ENCODE results near the gene DENND10.
"Not testable (repeated sequence)": the region's sequence is repeated elsewhere in the genome, so short reads cannot be mapped to it uniquely, and the experiment has no call there.

DENND10 gene

GRCh38 chr10:119133949-119134348 is 30.0 kb downstream of the DENND10 start:
- no peak for DNase-seq

GRCh38 chr10:119135513-119135881 is 31.6 kb downstream of the DENND10 start:
- DNase-seq = no peak

GRCh38 chr10:119136084-119136483 is 32.2 kb downstream of the DENND10 start:
- DNase-seq = no peak

GRCh38 chr10:119137878-119138277 is 34.0 kb downstream of the DENND10 start:
- not testable (repeated sequence) for DNase-seq

DNA sequence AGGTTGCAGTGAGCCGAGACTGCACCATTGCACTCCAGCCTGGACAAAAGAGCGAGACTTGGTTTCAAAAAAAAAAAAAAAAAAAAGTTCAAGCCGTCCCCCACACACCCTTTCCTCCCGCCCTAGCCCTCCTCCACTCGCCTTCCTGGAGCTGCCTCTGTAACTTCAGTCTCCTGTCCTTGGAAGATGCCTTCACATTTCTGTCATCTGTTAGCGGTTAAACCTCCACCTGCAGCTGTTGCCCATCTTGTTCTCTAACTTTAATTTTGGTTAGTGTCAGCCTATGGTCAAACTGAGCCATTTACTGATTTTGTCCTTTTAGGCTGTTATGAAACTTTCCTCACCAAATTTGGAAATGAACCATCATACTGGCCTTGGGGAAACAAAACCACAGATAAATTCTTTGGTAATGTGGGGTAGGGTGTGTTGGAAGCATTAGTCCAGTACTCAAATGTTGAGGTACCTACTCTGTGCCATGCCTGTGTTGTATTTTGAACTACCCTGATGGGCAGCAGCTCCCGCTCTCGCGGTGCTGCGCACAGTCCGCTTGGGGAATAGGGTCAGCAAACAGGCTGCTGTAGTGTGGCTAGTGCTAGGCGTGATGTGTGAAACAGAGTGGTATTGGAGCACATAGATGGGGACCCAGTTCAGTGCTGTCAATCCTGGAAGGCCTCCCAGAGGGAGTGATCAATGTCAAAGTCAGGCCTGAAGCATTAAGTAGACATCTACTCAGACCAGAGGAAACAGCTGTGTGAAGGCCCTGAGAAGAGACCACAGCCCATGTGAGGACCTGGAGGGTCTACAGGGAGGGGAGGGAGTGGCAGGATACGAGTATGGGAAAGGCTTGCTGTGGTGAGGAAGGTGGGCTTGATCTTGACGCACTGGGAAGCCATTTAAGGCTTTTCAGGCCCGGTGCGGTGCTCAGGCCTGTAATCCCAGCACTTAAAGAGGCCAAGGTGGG is 34.7 kb downstream of the DENND10 start:
- DNase-seq = no peak

DNA sequence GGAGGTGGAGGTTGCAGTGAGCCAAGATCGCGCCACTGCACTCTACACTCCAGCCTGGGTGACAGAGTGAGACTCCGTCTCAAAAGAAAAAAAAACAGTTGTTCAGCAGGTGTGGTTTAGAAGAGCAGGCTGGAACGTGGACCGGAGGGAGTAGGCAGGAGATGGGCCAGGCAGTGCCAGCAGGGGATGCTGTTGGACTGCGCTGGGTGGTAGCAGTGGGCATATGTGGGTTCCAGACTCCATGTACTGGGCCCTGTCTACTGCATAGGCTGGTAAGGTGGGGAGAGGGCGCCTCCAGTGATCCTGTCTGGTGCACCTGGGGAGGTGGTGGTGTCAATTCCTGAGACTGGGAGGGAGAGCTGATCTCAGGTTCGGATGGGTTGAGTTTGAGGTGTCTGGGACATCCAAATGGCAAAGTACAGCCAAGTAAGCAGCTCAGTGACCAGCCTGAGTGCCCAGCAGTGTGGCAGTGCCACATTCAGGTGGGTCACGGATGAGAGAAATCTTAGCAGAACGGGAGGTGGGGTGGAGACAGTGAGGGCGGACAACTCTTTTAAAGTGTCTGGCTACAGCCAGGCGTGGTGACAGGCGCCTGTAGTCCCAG is 35.7 kb downstream of the DENND10 start:
- peak in 5 of 6 experiments; percentile 23 to 42 (median 31) for DNase-seq

DNA sequence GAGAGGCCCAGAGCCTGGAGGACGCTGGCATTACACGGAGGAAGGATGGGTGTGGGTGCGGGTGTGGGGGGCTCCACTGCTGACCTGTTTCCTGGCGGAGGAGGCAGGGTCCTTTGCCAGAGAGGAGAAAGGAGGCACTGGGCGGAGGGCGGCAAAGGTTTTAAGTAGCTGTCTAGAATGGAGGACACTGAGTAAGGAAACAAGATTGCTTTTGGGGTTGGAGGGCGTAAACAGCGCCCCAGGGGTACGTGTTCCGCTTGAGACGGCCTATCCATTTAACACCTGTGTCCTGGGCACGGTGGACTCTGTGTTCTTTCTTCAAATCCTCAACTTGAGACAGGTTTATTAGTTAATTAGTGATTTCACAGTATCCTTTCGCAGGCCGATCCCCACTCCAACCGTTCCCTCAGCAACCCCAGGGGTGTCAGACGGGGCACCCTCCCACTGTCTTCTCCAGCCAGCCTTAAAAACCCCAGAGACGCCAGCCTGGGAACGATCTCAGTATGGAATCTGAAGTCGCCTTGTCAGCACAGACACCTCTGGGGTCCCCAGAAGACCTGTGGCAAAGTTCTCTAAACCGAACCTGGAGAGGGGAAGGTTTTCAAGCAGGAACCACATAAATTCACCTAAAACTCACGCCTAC is 36.8 kb downstream of the DENND10 start:
- no peak for DNase-seq

- DNase-seq = no peak
Observed at GRCh38 chr10:119143657-119144056, 39.7 kb downstream of the DENND10 start.

DNA sequence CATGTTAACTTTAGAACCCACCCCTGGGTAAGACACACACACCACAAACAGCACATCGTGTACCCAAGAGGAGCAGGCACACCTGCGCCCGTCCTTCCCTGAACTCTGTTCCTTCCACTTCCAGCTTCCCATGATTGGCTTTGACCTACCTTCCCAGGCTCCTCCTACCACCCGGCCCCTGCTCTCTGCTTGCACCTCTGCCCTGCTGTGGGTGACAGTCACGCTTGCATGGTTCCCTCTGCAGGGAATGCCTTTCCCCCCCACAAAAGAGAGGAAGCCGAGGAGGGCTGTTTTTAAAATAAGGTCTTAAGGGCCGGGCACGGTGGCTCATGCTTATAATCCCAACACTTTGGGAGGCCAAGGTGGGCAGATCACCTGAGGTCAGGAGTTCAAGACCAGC is 45.2 kb downstream of the DENND10 start:
- no peak for DNase-seq

GRCh38 chr10:119149729-119150128 is 45.8 kb downstream of the DENND10 start:
- DNase-seq = no peak

- DNase-seq = not testable (repeated sequence)
Observed at GRCh38 chr10:119151601-119152000, 47.7 kb downstream of the DENND10 start.

DNA sequence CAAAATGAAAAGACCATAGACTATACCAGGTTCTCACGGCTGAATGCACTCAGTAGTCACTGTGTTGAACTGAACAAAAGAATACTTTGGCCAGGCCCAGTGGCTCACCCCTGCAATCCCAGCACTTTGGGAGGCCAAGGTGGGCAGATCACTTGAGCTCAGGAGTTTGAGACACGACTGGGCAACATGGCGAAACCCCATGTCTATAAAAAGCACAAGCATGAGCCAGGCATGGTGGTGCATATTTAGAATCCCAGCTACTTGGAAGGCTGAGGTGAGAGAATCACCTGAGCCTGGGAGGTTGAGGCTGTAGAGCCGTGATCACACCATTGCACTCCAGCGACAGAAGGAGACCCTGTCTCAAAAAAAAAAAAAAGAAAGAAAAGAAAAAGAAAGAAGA is 49.1 kb downstream of the DENND10 start:
- DNase-seq = no peak

DNA sequence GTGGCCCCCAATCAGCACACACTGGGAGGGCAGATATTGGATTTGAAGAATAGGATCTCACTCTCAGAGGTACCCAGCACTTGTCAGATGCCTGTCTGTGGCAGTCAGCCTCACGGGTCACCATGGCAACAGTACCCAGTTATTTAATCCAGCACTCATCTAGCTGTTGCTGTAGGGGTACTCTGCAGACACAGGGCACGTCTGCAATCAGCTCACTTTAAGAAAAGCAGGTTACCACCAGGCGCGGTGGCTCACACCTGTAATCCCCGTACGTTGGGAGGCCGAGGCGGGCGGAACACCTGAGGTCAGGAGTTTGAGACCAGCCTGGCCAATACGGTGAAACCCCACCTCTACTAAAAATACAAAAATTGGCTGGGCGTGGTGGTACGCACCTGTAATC is 49.7 kb downstream of the DENND10 start:
- no peak for DNase-seq

DNA sequence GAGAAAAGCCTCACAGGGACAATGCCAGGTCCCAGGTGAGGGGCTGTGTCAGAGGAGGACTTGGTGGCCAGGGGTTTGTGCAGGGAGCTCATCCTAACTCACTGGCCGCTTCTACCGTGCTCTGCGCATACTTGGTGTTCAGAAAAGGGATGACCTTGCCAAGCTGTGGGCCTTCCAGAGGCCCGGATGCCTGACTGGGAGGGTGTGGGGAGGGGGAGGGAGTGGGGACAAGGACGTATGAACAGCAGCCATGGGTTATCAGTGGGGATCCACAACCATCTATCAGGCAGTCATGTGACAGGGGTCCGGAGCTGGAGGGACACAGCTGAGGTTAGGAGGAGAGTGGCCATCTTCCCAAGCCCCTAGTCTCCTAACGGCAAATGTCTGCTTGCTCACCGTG is 55.4 kb downstream of the DENND10 start:
- no peak for DNase-seq

- DNase-seq = no peak
Observed at GRCh38 chr10:119161680-119162451, 58.0 kb downstream of the DENND10 start.

GRCh38 chr10:119162452-119163092 is 58.7 kb downstream of the DENND10 start:
- DNase-seq = no peak

DNA sequence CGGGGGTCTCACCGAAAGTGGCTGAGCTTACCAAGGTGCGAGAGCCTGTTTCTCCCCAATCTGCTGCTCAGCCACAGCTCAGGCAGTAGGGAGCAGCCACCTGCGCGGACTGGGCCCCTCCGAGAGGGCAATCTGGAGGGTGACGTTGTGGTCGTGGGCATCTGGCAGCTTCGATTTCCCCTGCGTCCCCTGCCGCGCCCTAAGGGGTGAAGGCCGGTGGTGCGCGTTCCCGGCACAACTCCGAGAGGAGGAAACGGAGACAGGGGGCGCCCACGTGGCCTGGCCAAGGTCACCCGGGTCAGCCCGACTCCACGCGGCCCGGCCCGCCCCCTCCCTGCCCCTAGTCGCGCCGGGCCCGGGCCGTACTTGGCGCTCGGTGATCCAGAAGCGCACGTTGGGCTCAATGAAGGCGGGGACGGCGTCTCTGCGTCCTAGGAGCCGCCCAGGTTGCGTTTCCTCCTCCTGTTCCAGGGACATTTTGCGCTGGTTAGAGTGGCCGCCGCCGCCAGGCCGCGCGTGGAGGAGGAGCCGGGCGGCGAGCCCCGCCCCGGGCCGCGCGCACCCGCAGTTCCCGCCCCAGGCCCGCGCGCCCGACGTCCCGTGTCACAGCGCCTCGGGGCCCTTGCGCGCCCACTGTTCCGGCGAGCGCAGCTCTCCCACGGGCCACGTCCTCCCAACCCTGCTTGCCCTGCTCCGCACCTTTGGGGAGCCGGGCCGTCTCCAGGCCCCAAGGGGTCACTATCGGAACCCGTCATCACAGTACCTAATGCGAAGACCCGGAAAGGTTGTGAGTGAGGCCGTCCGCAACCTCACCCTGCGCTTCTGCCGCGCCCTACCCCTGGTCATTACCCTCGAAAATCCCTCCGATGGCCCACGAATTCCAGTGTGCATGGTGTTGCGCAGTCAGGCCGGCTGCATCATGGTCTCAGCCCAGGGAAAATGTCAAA is 61.5 kb downstream of the DENND10 start, which contains the start of gene SFXN4:
Gene SFXN4 (minus strand): TSS at position 544 of the 947 bp plus-strand sequence. CDS start 67 bp downstream, at position 477.
- DNase-seq = peak; percentile 60 to 84 (median 73)

DNA sequence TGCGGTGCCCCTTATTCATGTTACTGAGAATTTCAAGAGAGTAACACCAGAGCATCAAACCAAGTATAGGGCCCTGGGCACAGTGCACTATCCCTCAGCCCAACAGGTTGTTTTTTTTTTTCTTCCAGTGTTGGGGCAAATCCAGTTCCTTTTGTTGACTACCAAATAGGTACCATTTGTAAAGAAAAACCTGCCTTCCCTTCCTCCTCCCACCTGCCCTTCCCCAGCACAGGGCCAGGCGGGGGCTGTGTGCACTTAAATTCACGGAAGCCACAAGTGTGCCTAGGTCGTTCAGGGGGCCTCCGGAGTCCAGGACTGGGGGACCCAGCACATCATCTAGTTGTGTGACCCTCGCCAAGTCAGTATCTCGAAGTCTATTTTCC is 62.2 kb downstream of the DENND10 start:
- no peak for DNase-seq

DNA sequence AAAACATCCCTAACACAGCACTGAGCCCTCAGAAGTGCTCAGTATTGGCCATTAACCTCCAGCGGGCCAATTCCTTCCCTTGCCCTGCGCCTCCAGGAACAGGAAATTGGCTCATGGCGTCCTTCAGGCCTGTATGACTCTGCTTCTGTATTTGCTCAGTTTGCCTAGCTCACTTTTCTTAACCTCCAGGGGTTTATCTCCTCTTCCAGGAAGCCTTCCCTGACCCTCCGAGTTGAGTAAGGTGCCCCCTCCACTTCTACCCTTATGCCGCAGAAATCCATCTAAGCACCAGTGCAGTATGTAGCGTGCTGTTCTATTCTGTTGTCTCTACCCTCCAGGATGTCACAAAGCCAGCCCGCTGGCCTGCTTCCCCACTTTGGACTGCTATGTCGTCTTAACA is 62.7 kb downstream of the DENND10 start:
- DNase-seq = no peak

DNA sequence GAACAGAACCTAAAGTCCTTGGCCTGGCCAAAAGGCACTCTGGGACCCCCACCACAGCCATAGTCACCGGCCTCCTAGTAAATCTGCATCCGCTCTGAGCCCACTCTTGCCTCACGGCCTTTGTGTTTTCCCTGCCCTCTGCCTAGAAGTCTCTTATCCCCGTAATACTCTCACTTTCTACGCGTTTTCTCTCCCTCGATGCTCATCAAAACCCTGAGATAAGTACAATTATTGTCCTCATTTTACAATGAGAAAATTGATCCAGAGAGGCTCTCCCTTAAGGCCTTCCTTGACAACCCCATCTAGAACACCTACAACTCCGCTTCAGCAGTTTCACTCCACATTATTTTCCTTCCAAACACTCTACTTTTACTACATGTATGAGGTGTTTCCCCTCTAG is 63.1 kb downstream of the DENND10 start:
- no peak for DNase-seq

GRCh38 chr10:119174109-119174508 is 70.2 kb downstream of the DENND10 start:
- no peak for DNase-seq

All from stimulated activated naive CD4-positive, alpha-beta T cell (primary cell).